GM23248 (cell line): ENCODE results near the gene PRR5L.

Source experiments
- EZH2 ChIP-seq: fragments of 200-600 bp; sonication (generic); IDR thresholded peaks from 2 replicates; pipeline ENCODE4 v1.6.1; 2018; ENCODE audit warnings: antibody characterized with exemption, mild to moderate bottlenecking; ENCODE audit not compliant: insufficient read depth, poor library complexity, severe bottlenecking
- EZH2phosphoT487 ChIP-seq: fragments of 200-600 bp; sonication (generic); IDR thresholded peaks from 2 replicates; pipeline ENCODE4 v1.6.1; 2018; ENCODE audit warnings: antibody characterized with exemption, moderate library complexity, mild to moderate bottlenecking, low read depth; ENCODE audit not compliant: insufficient read depth

GRCh38 chr11:36314434-36314767 lies 18.3 kb downstream of the PRR5L start:
- no peak for TF ChIP-seq EZH2
- no peak for TF ChIP-seq EZH2phosphoT487
